ENCODE results near the gene ZNF536.

Gene ZNF536

DNA sequence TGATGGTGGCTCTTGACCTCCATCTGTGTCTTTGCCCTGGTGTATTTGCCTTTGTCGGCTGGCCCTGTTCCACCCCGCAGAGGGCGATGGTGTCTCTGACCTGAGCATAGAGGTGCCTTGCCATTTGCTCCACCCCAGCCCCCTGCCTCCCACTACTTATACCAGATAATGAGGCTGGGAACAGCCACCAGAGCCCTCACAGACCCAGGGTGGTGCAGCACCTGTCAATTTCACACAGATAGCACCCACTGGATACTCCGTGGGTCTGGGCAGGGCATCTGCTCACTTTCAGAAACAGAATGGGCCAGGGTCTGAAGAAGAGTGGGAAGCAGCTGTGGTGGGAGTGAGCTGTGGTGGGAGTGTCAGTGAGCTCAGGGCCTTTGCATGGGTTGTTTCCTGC lies 4.1 kb downstream of the ZNF536 start:
- TF ChIP-seq, protein P1, sequence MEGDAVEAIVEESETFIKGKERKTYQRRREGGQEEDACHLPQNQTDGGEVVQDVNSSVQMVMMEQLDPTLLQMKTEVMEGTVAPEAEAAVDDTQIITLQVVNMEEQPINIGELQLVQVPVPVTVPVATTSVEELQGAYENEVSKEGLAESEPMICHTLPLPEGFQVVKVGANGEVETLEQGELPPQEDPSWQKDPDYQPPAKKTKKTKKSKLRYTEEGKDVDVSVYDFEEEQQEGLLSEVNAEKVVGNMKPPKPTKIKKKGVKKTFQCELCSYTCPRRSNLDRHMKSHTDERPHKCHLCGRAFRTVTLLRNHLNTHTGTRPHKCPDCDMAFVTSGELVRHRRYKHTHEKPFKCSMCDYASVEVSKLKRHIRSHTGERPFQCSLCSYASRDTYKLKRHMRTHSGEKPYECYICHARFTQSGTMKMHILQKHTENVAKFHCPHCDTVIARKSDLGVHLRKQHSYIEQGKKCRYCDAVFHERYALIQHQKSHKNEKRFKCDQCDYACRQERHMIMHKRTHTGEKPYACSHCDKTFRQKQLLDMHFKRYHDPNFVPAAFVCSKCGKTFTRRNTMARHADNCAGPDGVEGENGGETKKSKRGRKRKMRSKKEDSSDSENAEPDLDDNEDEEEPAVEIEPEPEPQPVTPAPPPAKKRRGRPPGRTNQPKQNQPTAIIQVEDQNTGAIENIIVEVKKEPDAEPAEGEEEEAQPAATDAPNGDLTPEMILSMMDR (IDR thresholded peaks at IDR 0.05; ENCODE audit: control insufficient read depth, insufficient read depth, low read depth, low read length, missing control alignments), result no peak
- no peak overlapping the region for H3K4me3 ChIP-seq (ENCODE audit: control insufficient read depth, low read depth, low read length)
- no peak for DNase-seq (ENCODE audit: low read depth)

DNA sequence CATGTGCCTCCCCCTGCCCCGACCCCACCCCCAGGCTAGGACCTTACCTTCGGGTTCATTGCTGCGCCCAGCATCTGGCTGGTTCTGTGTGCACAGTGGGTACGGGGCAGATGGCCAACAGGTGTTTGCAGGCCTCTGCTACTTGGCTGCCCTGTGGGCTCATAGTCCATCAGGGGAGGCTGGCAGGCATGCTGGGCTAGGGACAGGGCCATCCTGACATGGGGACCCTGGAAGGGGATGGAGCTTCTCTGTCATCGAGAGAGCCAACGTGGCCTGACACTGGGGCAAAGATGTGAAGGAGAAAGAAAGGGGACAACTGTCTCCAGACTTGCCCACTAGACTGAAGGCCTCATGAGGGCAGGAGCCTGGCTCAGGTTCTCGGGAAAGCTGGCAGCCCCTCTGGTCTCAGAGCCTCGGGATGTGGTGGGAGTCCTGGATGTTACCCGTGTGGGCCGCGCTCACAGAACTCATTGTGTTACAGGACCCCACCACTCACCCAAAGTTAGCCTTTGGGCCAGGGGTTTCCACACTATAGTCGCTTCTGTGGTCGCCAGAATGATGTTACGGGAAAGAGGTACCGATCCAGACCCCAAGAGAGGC lies 4.7 kb downstream of the ZNF536 start:
- TF ChIP-seq, protein P1 (IDR thresholded peaks at IDR 0.05; ENCODE audit: control insufficient read depth, insufficient read depth, low read depth, low read length, missing control alignments), result no peak
- no peak for DNase-seq (ENCODE audit: low read depth)
- H3K4me3 ChIP-seq (ENCODE audit: control insufficient read depth, low read depth, low read length), result no peak overlapping the region

DNA sequence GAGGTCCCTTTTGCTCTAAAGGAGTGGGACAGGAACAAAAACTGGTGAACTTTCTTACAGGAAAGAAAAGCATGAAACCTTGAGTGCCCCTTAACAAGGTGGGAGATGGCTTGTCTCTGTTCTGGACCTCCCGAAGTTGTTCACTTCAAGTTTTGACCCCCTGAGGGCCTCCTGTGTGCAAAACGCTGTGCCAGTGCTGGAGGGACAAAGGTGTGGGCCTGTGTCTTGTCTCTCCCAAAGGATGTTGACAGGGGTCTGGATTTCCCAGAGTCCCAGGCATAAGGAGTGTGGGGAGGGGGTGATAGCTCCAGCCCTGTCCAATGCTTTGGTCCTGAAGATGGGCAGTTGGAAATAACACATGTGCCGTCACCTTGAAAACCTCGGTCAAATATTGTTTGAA lies 6.5 kb downstream of the ZNF536 start:
- DNase-seq (ENCODE audit: low read depth), result no peak
- TF ChIP-seq, protein P1 (IDR thresholded peaks at IDR 0.05; ENCODE audit: control insufficient read depth, insufficient read depth, low read depth, low read length, missing control alignments), result no peak

DNA sequence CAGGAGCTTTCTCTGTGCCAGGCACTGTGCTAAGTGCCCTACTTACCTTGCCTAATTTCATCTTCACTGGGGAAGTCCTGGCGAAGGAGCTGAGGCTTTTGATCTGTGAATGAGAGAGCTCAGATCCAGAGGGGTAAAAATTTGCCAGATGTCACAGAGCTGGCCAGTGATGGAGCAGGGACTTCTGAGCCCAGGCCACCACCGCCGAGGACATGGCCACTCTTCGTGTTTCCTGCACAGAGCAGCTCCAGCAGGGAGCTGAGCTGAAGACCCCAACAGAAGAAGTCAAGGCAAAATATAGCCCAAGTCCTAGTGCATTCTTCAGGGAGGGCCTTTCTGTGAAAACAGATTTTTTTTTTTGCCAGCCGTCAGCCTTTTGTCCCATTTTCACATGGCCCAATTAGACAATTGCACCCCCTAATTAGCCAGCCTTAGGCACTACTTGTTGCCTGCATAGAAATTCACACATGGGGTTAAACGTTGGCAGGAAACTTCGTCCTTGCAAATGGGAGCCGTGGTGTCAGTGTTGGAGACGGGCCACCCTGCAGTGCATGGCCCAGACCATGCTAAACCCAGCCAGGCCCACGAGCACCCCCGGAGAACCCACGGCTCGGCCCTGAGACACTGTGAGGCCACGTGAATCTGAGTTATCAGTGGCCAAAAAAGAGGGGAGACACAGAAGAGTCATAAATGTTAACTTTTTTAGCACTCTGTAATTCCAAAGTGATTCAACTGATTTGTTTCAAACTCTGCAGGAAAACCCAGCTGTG lies 7.8 kb downstream of the ZNF536 start:
- no peak overlapping the region for H3K4me3 ChIP-seq (ENCODE audit: control insufficient read depth, low read depth, low read length)
- no peak for DNase-seq (ENCODE audit: low read depth)
- TF ChIP-seq, protein P1 (IDR thresholded peaks at IDR 0.05; ENCODE audit: control insufficient read depth, insufficient read depth, low read depth, low read length, missing control alignments), result no peak

More for the DNA sequence above, 6.5 kb downstream of the ZNF536 start:
- H3K4me3 ChIP-seq (ENCODE audit: control insufficient read depth, low read depth, low read length), result no peak overlapping the region

DNA sequence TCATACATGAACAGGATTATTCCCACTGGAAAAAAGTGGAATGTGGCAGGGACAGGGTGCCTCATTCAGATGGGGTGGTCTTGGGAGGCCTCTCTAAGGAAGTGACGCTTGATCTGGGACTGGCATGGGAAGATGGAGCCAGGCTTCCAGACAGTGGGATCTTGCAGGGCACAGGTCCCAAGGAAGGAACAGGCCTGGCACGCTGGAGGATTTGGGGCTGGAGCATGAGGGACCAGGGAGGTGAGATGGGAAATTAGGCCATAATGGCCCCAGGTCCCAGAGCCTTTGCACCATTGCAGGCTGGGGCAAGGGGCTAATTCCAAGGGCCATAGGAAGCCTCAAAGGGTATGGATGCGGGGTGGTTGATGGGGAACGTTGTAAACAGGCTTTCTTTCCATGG lies 9.2 kb downstream of the ZNF536 start:
- H3K4me3 ChIP-seq (ENCODE audit: control insufficient read depth, low read depth, low read length), result no peak overlapping the region
- TF ChIP-seq, protein P1 (IDR thresholded peaks at IDR 0.05; ENCODE audit: control insufficient read depth, insufficient read depth, low read depth, low read length, missing control alignments), result no peak
- no peak for DNase-seq (ENCODE audit: low read depth)

DNA sequence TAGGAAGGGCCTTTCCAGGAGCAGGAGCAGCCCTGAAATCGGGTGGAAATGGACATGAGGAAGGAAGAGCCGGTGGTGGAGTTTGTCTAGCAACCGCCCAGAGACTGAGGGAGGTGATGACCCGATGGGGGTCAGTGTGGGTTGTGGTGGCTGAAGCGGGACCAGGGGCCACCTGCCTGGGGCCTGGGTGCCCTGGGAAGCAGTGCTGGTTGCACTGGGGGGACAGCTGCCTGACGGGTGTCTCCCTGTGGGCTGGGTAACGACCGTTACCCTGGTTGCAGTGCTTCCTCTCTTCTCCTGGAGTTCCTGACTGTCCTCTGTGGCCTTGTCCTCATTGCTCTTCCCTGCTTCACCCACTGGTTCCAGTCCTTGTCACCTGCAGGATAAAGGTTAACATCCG lies 13.0 kb downstream of the ZNF536 start:
- TF ChIP-seq, protein P1 (IDR thresholded peaks at IDR 0.05; ENCODE audit: control insufficient read depth, insufficient read depth, low read depth, low read length, missing control alignments), result no peak
- no peak for DNase-seq (ENCODE audit: low read depth)
- no peak overlapping the region for H3K4me3 ChIP-seq (ENCODE audit: control insufficient read depth, low read depth, low read length)
